Caki2 (cell line): Measurements from ENCODE around the gene TNFRSF1A. TPM values are rescaled to one million over a fixed set of nuclear protein-coding genes. Genes with fewer than 3 reads are reported as not detected.

Experiments
- DNase-seq: peaks from one replicate; pipeline ENCODE4 v3.0.0-alpha.2; 2015; ENCODE audit warnings: low read depth
- in situ Hi-C: cut with HindIII; loops from 2 replicates; pipeline ENCODE4 v1.10.0; 2016; ENCODE audit warnings: low sequenced_read_pairs, low pct_unique_long_range_greater_than_20kb, mixed read lengths
- total RNA-seq: library from RNA; depleted of rRNA; stranded (reverse); fragments of >200 nt; shearing (Covaris generic); gene quantifications from 2 replicates; pipeline ENCODE4 v1.2.3, GENCODE V29; 2014; ENCODE audit warnings: low replicate concordance

TNFRSF1A gene
- total RNA-seq, 1 experiment from 2014 or later, result 121 TPM

- peak; percentile 38 for DNase-seq
- in situ Hi-C loops, result no loop called here
These were observed 34.4 kb upstream of the TNFRSF1A start for GRCh38 chr12:6376079-6376869.

- in situ Hi-C loops, result no loop called here
- no peak for DNase-seq
These were observed 33.6 kb upstream of the TNFRSF1A start, which contains the start of gene SCNN1A for GRCh38 chr12:6375269-6376078. TSS of gene SCNN1A (minus strand) at chr12:6375563. CDS start at chr12:6374783, 780 bp downstream.

- in situ Hi-C loops, result no loop called here
- no peak for DNase-seq
These were observed 32.9 kb upstream of the TNFRSF1A start for GRCh38 chr12:6374786-6375160.

- in situ Hi-C loops, result no loop called here
- no peak for DNase-seq
These were observed 32.3 kb upstream of the TNFRSF1A start for GRCh38 chr12:6374028-6374785.

GRCh38 chr12:6373022-6373787, 31.3 kb upstream of the TNFRSF1A start:
- in situ Hi-C loops, result no loop called here
- no peak for DNase-seq

- in situ Hi-C loops, result no loop called here
- DNase-seq, result peak; percentile 94
These were observed 30.6 kb upstream of the TNFRSF1A start for GRCh38 chr12:6372403-6373003.

- in situ Hi-C loops, result no loop called here
- peak; percentile 99 for DNase-seq
These were observed 29.3 kb upstream of the TNFRSF1A start for GRCh38 chr12:6370994-6371754.

GRCh38 chr12:6370576-6370935, 28.7 kb upstream of the TNFRSF1A start:
- in situ Hi-C loops, result no loop called here
- no peak for DNase-seq

GRCh38 chr12:6369916-6370575, 28.2 kb upstream of the TNFRSF1A start:
- in situ Hi-C loops, result no loop called here
- peak; percentile 26 for DNase-seq

- in situ Hi-C loops, result no loop called here
- no peak for DNase-seq
These were observed 27.1 kb upstream of the TNFRSF1A start for GRCh38 chr12:6368906-6369525.

GRCh38 chr12:6367969-6368892, 26.4 kb upstream of the TNFRSF1A start:
- DNase-seq, result no peak
- in situ Hi-C loops, result no loop called here

GRCh38 chr12:6367065-6367968, 25.4 kb upstream of the TNFRSF1A start:
- in situ Hi-C loops, result no loop called here
- no peak for DNase-seq

GRCh38 chr12:6364044-6364374, 22.1 kb upstream of the TNFRSF1A start:
- in situ Hi-C loops, result no loop called here
- no peak for DNase-seq

- DNase-seq, result peak; percentile 81
- in situ Hi-C loops, result no loop called here
These were observed 21.6 kb upstream of the TNFRSF1A start for GRCh38 chr12:6363330-6364043.
